Activated CD8-positive, alpha-beta memory T cell treated with anti-CD3 and anti-CD28 coated beads for 36 hours (primary cell): ENCODE data around the gene FAN1. TPM values are rescaled to one million over a fixed set of nuclear protein-coding genes. Genes with fewer than 3 reads are reported as not detected.

ENCODE experiments used
- CTCF ChIA-PET: fragments of 350-600 bp; sonication (Branson Sonifier 250); formaldehyde crosslinking; loops from one replicate; lab custom pipeline; 2021; ENCODE audit warnings: antibody characterized with exemption; lab: Charles Lee
- POLR2A ChIA-PET: fragments of 350-600 bp; sonication (Branson Sonifier 250); formaldehyde crosslinking; loops from one replicate; lab custom pipeline; 2021; ENCODE audit warnings: antibody characterized with exemption; lab: Charles Lee
- total RNA-seq, 2 experiments: library from RNA; stranded (reverse); gene quantifications; one replicate each; pipeline ENCODE4 v1.2.3, GENCODE V29; 2021

The FAN1 gene
- total RNA-seq, 2 experiments from 2014 or later: 14.9 to 15.9 TPM

DNA sequence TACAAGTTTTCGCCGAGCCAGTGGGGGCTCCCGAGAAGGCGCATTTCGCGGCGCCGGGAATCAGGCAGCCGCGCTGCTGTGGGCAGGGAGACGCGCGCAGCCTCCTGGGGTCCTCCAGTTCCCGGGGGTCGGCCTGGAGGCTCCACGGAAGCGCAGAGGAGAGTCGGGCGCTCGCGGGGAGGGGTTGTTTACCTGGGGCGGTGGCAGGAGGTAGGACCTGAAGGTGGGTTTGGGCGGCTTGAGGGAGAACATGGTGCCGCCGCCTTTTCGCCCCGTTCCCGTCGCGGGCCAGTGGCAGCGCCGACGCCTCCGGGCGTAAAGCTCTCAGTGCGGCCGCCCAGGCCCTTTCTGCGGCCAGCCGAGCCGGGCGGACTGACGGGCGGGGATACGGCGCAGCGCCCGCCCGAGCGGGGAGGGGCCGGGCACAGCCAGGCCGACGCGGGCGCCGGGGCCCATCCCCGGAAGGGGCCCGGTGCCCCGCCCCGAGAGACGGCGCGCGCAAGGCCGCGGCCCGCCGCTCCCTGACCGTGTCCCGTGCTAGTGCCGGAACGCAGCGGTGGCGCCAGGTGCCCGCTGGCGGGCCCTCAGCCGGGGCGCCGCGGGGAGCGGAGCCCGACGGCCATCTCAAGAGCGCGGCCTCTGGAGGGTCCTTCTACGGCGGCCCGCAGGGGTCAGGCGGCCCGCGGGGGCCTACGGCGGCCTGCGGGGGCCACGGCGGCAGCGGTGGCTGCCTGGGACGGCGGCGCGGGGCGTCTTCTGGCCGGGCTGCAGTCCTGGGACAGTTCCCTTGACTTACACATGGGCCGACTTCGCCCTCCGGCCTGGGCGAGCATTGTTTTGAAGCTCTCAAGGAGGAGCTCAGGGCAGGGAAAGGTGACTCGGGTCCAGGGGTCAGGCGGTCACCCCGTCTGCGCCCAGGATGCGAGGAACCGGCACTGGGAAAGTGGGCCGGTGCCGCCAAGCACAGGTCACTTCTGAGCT, 87.8 kb downstream of the FAN1 start, which contains the start of gene MTMR10:
Gene MTMR10 (minus strand): TSS at position 374 of the 981 bp plus-strand sequence. CDS start 122 bp downstream, at position 252.
- ChIA-PET POLR2A (interaction anchor here (0.7 to 1.3 kb wide), 3 partner anchors 9 to 481 kb away, joined by 3 to 8 read pairs (median 3); no protein-coding TSS in a partner anchor), CTCF (no interaction called here)

DNA sequence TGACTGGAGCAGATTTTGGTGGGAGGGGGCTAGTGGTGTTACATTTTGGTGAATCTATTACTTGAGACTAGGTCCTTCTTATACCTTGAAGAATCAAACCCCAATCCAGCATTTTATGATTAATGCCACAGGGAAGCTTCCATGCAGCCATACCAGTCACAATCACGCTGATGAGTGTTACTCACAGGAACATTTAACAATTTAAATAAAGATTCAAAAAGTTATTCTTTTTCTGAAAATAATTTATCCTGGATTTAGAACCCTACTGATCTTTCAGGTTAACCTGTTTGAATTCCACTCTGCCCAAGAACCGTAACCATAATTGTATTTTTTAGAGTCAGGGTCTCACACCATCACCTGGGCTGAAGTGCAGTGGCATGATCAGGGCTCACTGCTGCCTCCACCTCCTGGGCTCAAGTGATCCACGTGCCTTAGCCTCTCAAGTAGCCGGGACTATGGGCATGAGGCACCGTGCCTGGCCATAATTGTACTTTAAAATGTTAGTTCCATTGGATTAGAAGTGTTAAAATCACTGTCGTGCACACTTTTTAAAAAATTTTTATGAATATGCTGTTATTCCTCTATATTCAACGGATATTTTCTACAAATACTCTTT, 88.6 kb downstream of the FAN1 start:
- ChIA-PET CTCF (no interaction called here), POLR2A (interaction anchor here (0.7 to 1.3 kb wide), 2 partner anchors 10 to 466 kb away, joined by 3 read pairs; no protein-coding TSS in a partner anchor)

Other genes starting within 250 kb of the FAN1 start
- 10 to 100 TPM; 15.6 to 15.8 TPM for gene MTMR10, start 87.7 kb downstream of the FAN1 start, total RNA-seq
- not detected for gene TRPM1, start 197.8 kb downstream of the FAN1 start, total RNA-seq